WTC11 (cell line): ENCODE data around the gene CHRNG. TPM values are rescaled to one million over a fixed set of nuclear protein-coding genes. Genes with fewer than 3 reads are reported as not detected.

Experiments
- ATAC-seq: fragments of 200-7000 bp; cut with Tn5 transposase; 2 replicates; pipeline ENCODE4 v1.10.0; 2021; ENCODE audit warnings: mild to moderate bottlenecking, moderate library complexity
- CTCF ChIA-PET: fragments of 300-600 bp; sonication (Branson Sonifier 250); formaldehyde crosslinking; loops from one replicate; lab custom pipeline; 2021; ENCODE audit warnings: antibody characterized with exemption; lab: Charles Lee
- POLR2A ChIA-PET: fragments of 350-600 bp; sonication (Branson Sonifier 250); formaldehyde crosslinking; loops from one replicate; lab custom pipeline; 2021; ENCODE audit warnings: antibody characterized with exemption; lab: Charles Lee
- DNase-seq: peaks from one replicate; pipeline ENCODE4 v3.0.0; 2021; ENCODE audit warnings: low spot score
- H3K27ac Mint-ChIP-seq: 2 replicates; pipeline ENCODE4 v1.8.0; 2021; ENCODE audit warnings: mixed read lengths
- H3K27me3 Mint-ChIP-seq: 2 replicates; pipeline ENCODE4 v1.8.0; 2021; ENCODE audit warnings: low read depth, mild to moderate bottlenecking, moderate library complexity, mixed read lengths
- H3K36me3 Mint-ChIP-seq: 2 replicates; pipeline ENCODE4 v1.8.0; 2021; ENCODE audit warnings: mixed read lengths
- H3K4me1 Mint-ChIP-seq: 2 replicates; pipeline ENCODE4 v1.8.0; 2022; ENCODE audit warnings: mixed read lengths
- H3K4me3 Mint-ChIP-seq: 2 replicates; pipeline ENCODE4 v1.8.0; 2021; ENCODE audit warnings: mild to moderate bottlenecking, moderate library complexity, mixed read lengths
- H3K9me3 Mint-ChIP-seq: 2 replicates; pipeline ENCODE4 v1.8.0; 2021; ENCODE audit warnings: mixed read lengths
- GABPB1 ChIP-seq: sonication (generic); formaldehyde crosslinking; IDR thresholded peaks from 2 replicates; pipeline ENCODE4 v1.8.1; 2023; ENCODE audit warnings: mild to moderate bottlenecking, missing genetic modification reagents
- HMGA2 ChIP-seq: fragments of 250-450 bp; sonication (Bioruptor Pico); IDR thresholded peaks from 2 replicates; pipeline ENCODE4 v1.4.0; 2021; ENCODE audit warnings: mild to moderate bottlenecking, moderate library complexity
- IRF2 ChIP-seq: sonication (generic); formaldehyde crosslinking; IDR thresholded peaks from 2 replicates; pipeline ENCODE4 v1.8.0; 2022; ENCODE audit warnings: low read depth, missing genetic modification reagents, borderline replicate concordance
- KAT7 ChIP-seq: sonication (generic); formaldehyde crosslinking; IDR thresholded peaks from 2 replicates; pipeline ENCODE4 v1.8.1; 2023; ENCODE audit warnings: missing genetic modification reagents, mild to moderate bottlenecking, borderline replicate concordance
- MYBL2 ChIP-seq: sonication (generic); formaldehyde crosslinking; IDR thresholded peaks from 2 replicates; pipeline ENCODE4 v1.8.1; 2023; ENCODE audit warnings: mild to moderate bottlenecking, moderate library complexity, missing genetic modification reagents
- RORB ChIP-seq: fragments of 250-450 bp; sonication (Bioruptor Pico); IDR thresholded peaks from 2 replicates; pipeline ENCODE4 v1.9.0; 2021; ENCODE audit warnings: mild to moderate bottlenecking
- SMAD4 ChIP-seq: sonication (generic); formaldehyde crosslinking; IDR thresholded peaks from 2 replicates; pipeline ENCODE4 v1.8.0; 2022; ENCODE audit warnings: mild to moderate bottlenecking, missing genetic modification reagents
- TCF7 ChIP-seq: sonication (generic); formaldehyde crosslinking; IDR thresholded peaks from 2 replicates; pipeline ENCODE4 v1.8.0; 2022; ENCODE audit warnings: mild to moderate bottlenecking, low read depth, missing genetic modification reagents, moderate library complexity
- TEAD1 ChIP-seq: sonication (generic); formaldehyde crosslinking; IDR thresholded peaks from 2 replicates; pipeline ENCODE4 v1.8.0; 2022; ENCODE audit warnings: mild to moderate bottlenecking, missing genetic modification reagents
- TEAD4 ChIP-seq: sonication (generic); formaldehyde crosslinking; IDR thresholded peaks from 2 replicates; pipeline ENCODE4 v1.8.0; 2022; ENCODE audit warnings: mild to moderate bottlenecking, missing genetic modification reagents
- ZNF317 ChIP-seq: sonication (generic); formaldehyde crosslinking; IDR thresholded peaks from 2 replicates; pipeline ENCODE4 v1.8.1; 2023; ENCODE audit warnings: low read depth, mild to moderate bottlenecking, moderate library complexity, missing genetic modification reagents, borderline replicate concordance
- total RNA-seq: library from RNA; stranded (reverse); gene quantifications from 3 replicates; pipeline ENCODE4 v1.2.3, GENCODE V29; 2021
- TF ChIP-seq, protein P1 (sequence below): fragments of 250-450 bp; sonication (Bioruptor Pico); IDR thresholded peaks from 2 replicates; pipeline ENCODE4 v1.9.0; 2021; ENCODE audit warnings: mild to moderate bottlenecking
- TF ChIP-seq, protein P2 (sequence below): fragments of 250-450 bp; sonication (Bioruptor Pico); IDR thresholded peaks from 2 replicates; pipeline ENCODE4 v1.8.0; 2021; ENCODE audit warnings: mild to moderate bottlenecking
- TF ChIP-seq, protein P3 (sequence below): sonication (generic); formaldehyde crosslinking; IDR thresholded peaks from 2 replicates; pipeline ENCODE4 v1.8.1; 2023; ENCODE audit warnings: mild to moderate bottlenecking, moderate library complexity, missing genetic modification reagents
- TF ChIP-seq, protein P4 (sequence below): sonication (generic); formaldehyde crosslinking; IDR thresholded peaks from 2 replicates; pipeline ENCODE4 v1.8.0; 2023; ENCODE audit warnings: missing genetic modification reagents
- TF ChIP-seq, protein P5 (sequence below): fragments of 250-450 bp; sonication (Bioruptor Pico); IDR thresholded peaks from 2 replicates; pipeline ENCODE4 v1.9.0; 2021; ENCODE audit warnings: moderate library complexity, mild to moderate bottlenecking, inconsistent platforms, borderline replicate concordance

The CHRNG gene
- total RNA-seq, 1 experiment from 2014 or later, result 0.20 TPM

- peaks cover 11% of the 10 kb centered on the region for H3K4me1 Mint-ChIP-seq
- H3K4me3 Mint-ChIP-seq, result no peak overlapping the region
- H3K9me3 Mint-ChIP-seq, result no peaks in the 10 kb centered on the region
- no peak overlapping the region for H3K27ac Mint-ChIP-seq
- ATAC-seq (no peak), DNase-seq (no peak)
- TF ChIP-seq TCF7 (CRISPR knock-in tag), result no peak
- no peak for TF ChIP-seq KAT7 (CRISPR knock-in tag)
- TF ChIP-seq, protein P1, sequence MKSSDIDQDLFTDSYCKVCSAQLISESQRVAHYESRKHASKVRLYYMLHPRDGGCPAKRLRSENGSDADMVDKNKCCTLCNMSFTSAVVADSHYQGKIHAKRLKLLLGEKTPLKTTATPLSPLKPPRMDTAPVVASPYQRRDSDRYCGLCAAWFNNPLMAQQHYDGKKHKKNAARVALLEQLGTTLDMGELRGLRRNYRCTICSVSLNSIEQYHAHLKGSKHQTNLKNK (CRISPR knock-in tag), result no peak
- no peak for TF ChIP-seq SMAD4 (CRISPR knock-in tag)
- TF ChIP-seq, protein P2, sequence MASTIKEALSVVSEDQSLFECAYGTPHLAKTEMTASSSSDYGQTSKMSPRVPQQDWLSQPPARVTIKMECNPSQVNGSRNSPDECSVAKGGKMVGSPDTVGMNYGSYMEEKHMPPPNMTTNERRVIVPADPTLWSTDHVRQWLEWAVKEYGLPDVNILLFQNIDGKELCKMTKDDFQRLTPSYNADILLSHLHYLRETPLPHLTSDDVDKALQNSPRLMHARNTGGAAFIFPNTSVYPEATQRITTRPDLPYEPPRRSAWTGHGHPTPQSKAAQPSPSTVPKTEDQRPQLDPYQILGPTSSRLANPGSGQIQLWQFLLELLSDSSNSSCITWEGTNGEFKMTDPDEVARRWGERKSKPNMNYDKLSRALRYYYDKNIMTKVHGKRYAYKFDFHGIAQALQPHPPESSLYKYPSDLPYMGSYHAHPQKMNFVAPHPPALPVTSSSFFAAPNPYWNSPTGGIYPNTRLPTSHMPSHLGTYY (CRISPR knock-in tag), result no peak
- TF ChIP-seq, protein P3, sequence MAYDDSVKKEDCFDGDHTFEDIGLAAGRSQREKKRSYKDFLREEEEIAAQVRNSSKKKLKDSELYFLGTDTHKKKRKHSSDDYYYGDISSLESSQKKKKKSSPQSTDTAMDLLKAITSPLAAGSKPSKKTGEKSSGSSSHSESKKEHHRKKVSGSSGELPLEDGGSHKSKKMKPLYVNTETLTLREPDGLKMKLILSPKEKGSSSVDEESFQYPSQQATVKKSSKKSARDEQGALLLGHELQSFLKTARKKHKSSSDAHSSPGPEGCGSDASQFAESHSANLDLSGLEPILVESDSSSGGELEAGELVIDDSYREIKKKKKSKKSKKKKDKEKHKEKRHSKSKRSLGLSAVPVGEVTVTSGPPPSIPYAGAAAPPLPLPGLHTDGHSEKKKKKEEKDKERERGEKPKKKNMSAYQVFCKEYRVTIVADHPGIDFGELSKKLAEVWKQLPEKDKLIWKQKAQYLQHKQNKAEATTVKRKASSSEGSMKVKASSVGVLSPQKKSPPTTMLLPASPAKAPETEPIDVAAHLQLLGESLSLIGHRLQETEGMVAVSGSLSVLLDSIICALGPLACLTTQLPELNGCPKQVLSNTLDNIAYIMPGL (CRISPR knock-in tag), result no peak
- TF ChIP-seq, protein P4, sequence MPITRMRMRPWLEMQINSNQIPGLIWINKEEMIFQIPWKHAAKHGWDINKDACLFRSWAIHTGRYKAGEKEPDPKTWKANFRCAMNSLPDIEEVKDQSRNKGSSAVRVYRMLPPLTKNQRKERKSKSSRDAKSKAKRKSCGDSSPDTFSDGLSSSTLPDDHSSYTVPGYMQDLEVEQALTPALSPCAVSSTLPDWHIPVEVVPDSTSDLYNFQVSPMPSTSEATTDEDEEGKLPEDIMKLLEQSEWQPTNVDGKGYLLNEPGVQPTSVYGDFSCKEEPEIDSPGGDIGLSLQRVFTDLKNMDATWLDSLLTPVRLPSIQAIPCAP (CRISPR knock-in tag), result no peak
- POLR2A ChIA-PET, result no interaction called here
- H3K36me3 Mint-ChIP-seq, result no peaks in the 10 kb centered on the region
- CTCF ChIA-PET, result interaction anchor here (1.0 kb wide), 1 partner anchor 24 kb away, joined by 3 read pairs; no protein-coding TSS in a partner anchor
- H3K27me3 Mint-ChIP-seq, result peaks cover 9% of the 10 kb centered on the region
Observed at GRCh38 chr2:232497348-232497747, 42.1 kb upstream of the CHRNG start.

DNA sequence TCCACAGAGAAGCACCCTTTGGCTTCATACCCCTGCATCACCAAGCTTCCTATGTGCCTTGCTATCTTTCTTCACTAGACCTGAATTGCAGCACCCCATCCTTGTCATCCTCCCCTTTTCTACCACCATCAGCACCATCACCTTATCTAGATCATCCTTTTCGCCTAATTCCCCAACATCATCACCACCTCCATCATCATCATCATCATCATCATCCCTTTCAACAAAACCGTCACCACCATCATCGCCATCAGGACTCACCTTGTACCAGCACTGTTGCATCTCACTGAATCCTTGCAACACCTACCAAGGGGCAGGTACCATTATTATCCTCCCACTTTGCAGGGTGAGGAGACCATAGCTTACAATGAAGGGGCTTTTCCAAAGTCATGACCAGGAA lies 41.0 kb upstream of the CHRNG start:
- Mint-ChIP-seq H3K27ac (no peak overlapping the region), H3K36me3 (no peaks in the 10 kb centered on the region), H3K4me3 (no peak overlapping the region), H3K9me3 (no peaks in the 10 kb centered on the region), H3K4me1 (peaks cover 14% of the 10 kb centered on the region), H3K27me3 (peaks cover 16% of the 10 kb centered on the region)
- CTCF ChIA-PET, result no interaction called here
- ATAC-seq, result no peak
- TF ChIP-seq GABPB1 (CRISPR knock-in tag), result no peak
- DNase-seq, result no peak
- POLR2A ChIA-PET, result no interaction called here

DNA sequence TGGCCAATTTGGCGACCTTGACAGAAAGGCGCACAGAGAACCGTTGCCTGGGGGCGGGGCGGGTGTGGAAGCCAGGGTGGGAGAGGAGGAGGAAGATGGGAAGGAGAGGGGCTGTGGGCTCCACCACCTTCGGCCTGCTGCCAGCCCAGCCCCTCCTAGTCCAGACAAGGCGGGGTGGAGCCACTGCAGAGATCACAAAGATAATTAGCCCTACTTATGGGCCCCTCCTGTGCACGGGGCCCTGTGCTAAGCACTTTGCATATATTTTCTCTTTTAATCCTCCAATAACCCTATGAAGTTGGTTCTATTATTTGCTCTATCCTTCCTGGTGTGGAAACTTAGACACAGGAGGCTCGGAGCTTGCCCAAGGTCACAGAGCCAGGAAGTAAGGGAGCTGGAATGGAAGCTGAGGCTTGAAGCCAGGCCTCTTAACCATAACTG lies 38.1 kb upstream of the CHRNG start:
- H3K4me1 Mint-ChIP-seq, result peaks cover 22% of the 10 kb centered on the region
- POLR2A ChIA-PET, result interaction anchor here (1.2 kb wide), 1 partner anchor 22 kb away, joined by 4 read pairs; no protein-coding TSS in a partner anchor
- no peak for TF ChIP-seq TEAD1 (CRISPR knock-in tag)
- TF ChIP-seq RORB (CRISPR knock-in tag), result no peak
- H3K36me3 Mint-ChIP-seq, result no peaks in the 10 kb centered on the region
- no peak for ATAC-seq
- CTCF ChIA-PET, result interaction anchor here (0.6 to 3.2 kb wide), 9 partner anchors 14 to 787 kb away, joined by 3 to 33 read pairs (median 3); no protein-coding TSS in a partner anchor
- no peaks in the 10 kb centered on the region for H3K9me3 Mint-ChIP-seq
- H3K27me3 Mint-ChIP-seq, result peaks cover 45% of the 10 kb centered on the region
- DNase-seq, result no peak
- no peak overlapping the region for H3K27ac Mint-ChIP-seq
- no peak overlapping the region for H3K4me3 Mint-ChIP-seq

GRCh38 chr2:232501794-232502390 lies 37.6 kb upstream of the CHRNG start:
- CTCF ChIA-PET, result interaction anchor here (0.6 to 3.2 kb wide), 8 partner anchors 14 to 160 kb away, joined by 3 to 33 read pairs (median 4); no protein-coding TSS in a partner anchor
- no peak for ATAC-seq

More at GRCh38 chr2:232501794-232502390, 37.6 kb upstream of the CHRNG start:
- Mint-ChIP-seq H3K27me3 (peaks cover 50% of the 10 kb centered on the region), H3K4me1 (peaks cover 22% of the 10 kb centered on the region), H3K9me3 (no peaks in the 10 kb centered on the region), H3K36me3 (no peaks in the 10 kb centered on the region), H3K4me3 (peak overlapping the region; percentile 95), H3K27ac (no peak overlapping the region)
- POLR2A ChIA-PET, result interaction anchor here (1.0 to 1.2 kb wide), 2 partner anchors 22 to 49 kb away, joined by 3 to 4 read pairs; partner anchors contain the start of genes EIF4E2 and TIGD1
- TF ChIP-seq, protein P2 (CRISPR knock-in tag), result no peak
- TF ChIP-seq, protein P5, sequence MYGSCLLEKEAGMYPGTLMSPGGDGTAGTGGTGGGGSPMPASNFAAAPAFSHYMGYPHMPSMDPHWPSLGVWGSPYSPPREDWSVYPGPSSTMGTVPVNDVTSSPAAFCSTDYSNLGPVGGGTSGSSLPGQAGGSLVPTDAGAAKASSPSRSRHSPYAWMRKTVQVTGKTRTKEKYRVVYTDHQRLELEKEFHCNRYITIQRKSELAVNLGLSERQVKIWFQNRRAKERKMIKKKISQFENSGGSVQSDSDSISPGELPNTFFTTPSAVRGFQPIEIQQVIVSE (CRISPR knock-in tag), result no peak
- TF ChIP-seq, protein P1 (CRISPR knock-in tag), result no peak
- TF ChIP-seq GABPB1 (CRISPR knock-in tag), result no peak
- no peak for TF ChIP-seq MYBL2
- TF ChIP-seq IRF2, result no peak
- no peak for TF ChIP-seq TEAD4
- no peak for TF ChIP-seq HMGA2 (CRISPR knock-in tag)
- no peak for TF ChIP-seq ZNF317 (CRISPR knock-in tag)
- DNase-seq, result no peak
